NCI-H2227 (cell line): Measurements from ENCODE around the gene EYS.

Experiments used
- DNase-seq: peaks from one replicate; lab custom pipeline; 2025; ENCODE audit not compliant: unreplicated experiment; lab: John Stamatoyannopoulos, UW

EYS gene

GRCh38 chr6:64197246-64197645 is 1509.8 kb downstream of the EYS start:
- DNase-seq: no peak

GRCh38 chr6:64186592-64186991 is 1520.4 kb downstream of the EYS start:
- DNase-seq: no peak

- no peak for DNase-seq
Observed at GRCh38 chr6:64185621-64186020, 1521.4 kb downstream of the EYS start.

- DNase-seq: no peak
Observed at GRCh38 chr6:64175296-64175695, 1531.7 kb downstream of the EYS start.

GRCh38 chr6:64170316-64170715 is 1536.7 kb downstream of the EYS start:
- DNase-seq: no peak

- no peak for DNase-seq
Observed at GRCh38 chr6:64160486-64160885, 1546.5 kb downstream of the EYS start.

GRCh38 chr6:64155063-64155462 is 1552.0 kb downstream of the EYS start:
- DNase-seq: no peak

GRCh38 chr6:64146876-64147275 is 1560.2 kb downstream of the EYS start:
- no peak for DNase-seq

GRCh38 chr6:64146094-64146493 is 1560.9 kb downstream of the EYS start:
- DNase-seq: no peak

GRCh38 chr6:64145658-64146057 is 1561.4 kb downstream of the EYS start:
- no peak for DNase-seq

- DNase-seq: no peak
Observed at GRCh38 chr6:64143101-64143500, 1563.9 kb downstream of the EYS start.

GRCh38 chr6:64141680-64142079 is 1565.3 kb downstream of the EYS start:
- DNase-seq: no peak

GRCh38 chr6:64128301-64129024 is 1578.6 kb downstream of the EYS start:
- DNase-seq: no peak

- no peak for DNase-seq
Observed at GRCh38 chr6:64123761-64124633, 1583.0 kb downstream of the EYS start.

- no peak for DNase-seq
Observed at GRCh38 chr6:64122712-64123375, 1584.2 kb downstream of the EYS start.

GRCh38 chr6:64121011-64121565 is 1585.9 kb downstream of the EYS start:
- DNase-seq: no peak

GRCh38 chr6:64113704-64114103 is 1593.3 kb downstream of the EYS start:
- no peak for DNase-seq

- no peak for DNase-seq
Observed at GRCh38 chr6:64104051-64104450, 1603.0 kb downstream of the EYS start.

- no peak for DNase-seq
Observed at GRCh38 chr6:64103480-64103879, 1603.5 kb downstream of the EYS start.

GRCh38 chr6:64100702-64101303 is 1606.2 kb downstream of the EYS start:
- DNase-seq: no peak

GRCh38 chr6:64090352-64090751 is 1616.7 kb downstream of the EYS start:
- no peak for DNase-seq
